GM04503 (cell line): Measurements from ENCODE around the gene GIGYF2.

Experiments used
- DNase-seq: peaks from one replicate; pipeline ENCODE4 v3.0.0-alpha.2; 2012; ENCODE audit warnings: low read depth

Gene GIGYF2

DNA sequence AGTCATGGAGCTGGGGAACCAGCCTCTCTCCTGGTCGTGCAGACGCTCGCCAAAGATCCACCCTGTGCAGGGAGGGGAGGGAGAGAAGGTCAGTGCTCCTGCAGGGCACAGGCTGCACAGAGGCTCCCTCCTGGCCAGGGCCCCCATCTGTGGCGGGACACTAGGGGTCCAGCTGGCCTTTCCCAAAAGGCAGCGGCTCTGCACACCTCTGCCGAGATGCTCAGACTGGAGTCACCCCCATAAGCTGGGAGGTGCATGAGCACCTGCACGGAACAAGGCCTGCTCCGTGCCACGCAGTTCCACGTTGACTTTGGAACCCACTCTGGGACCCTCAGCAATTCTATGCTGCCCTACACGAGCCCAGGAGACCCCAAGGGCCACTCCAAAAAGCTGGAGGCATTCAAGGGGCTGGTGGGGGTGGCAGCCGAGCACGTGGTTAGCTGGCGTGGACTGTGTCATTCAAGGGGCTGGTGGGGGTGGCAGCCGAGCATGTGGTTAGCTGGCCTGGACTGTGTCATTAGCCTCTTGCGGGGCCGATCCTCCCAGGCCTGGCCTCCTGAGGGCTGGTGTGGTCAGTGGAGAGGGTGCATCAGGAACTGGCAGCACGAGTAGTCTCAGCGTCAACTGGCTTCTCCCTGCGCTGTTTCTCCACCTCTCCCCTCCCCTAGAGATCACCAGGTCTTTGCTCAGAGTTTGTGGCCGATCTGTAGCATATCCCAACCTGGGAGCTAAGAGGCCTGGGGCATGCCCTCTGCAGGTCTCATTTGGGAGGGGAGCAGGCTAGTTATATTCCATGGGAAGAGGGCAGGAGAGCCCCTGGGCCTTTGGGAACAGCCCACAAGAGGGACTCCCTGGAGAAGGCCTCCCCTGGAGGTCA is 182.7 kb downstream of the GIGYF2 start:
- no peak for DNase-seq

DNA sequence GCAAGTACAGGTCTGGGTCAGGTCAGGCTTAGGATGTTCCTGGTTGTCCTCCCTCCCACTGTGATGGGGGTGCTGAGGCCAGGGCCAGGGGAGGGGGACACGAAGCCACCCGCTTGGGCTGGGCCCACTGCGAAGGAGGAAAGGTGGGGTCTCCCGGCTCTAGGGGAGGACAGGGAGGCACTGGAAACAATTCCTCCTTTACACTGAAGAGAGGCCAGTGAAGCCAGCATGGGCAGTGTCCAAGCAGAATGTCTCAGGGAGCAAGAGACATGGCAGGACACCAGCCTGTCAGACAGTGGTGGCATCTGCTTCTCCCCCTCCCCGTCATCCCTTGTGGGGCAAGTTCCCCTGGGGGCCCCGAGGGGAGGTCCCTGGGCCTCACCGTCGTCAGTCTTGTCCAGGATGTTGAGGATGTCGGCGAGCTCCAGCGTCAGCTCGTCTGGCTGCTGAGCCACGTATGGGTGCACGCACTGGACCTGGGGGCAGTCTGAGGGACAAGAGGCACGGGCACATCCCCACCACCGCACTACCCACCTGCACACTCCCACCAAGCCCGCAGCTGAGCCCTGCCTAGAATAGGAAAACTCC is 183.7 kb downstream of the GIGYF2 start:
- DNase-seq = no peak

DNA sequence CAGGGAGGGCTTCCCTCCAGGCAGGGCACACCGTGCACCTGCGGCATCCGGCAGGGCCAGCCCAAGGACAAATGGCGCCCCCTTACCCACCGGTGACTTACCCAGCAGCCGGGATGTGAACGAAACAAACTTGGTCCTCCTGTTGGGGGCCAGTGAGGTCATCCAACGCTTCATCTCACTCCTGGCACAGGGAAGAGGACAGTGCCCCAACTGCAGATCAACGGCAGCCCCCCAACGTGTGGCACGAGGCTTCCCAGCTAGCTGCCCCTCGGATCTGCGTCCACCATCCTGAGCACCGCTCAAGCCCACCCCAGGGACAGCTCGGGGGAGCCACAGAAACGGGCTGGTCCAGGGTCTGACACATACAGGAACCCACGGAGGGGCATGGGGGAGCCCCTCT is 185.0 kb downstream of the GIGYF2 start:
- DNase-seq = no peak

DNA sequence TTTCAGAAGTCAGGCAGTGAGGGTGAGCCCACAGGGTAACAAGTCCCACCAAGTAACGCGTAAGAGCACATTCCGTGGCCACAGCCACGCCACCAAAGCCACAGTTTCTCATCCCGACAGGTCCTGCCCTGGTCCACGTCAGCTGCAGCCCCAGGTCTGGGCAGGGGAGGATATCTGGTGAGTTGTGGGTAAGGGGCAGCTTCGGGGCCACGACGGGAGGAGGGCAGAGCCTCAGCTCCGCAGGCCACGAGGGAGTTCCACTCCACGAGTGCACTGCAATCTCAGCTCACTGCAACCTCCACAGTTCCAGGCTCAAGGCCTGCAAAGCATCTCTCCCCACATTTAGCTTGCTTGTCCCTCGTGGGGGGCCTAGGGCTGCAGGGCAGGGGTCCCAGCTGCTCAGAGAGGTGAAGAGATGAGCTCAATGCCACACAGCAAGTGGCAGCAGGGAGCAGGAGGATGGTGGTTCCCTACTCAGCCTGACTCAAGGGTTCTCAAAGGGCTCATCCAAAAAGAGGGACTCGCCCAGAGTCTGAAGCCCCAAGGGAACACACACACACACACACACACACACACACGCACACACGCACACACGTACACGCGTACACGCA is 185.5 kb downstream of the GIGYF2 start:
- DNase-seq = no peak

DNA sequence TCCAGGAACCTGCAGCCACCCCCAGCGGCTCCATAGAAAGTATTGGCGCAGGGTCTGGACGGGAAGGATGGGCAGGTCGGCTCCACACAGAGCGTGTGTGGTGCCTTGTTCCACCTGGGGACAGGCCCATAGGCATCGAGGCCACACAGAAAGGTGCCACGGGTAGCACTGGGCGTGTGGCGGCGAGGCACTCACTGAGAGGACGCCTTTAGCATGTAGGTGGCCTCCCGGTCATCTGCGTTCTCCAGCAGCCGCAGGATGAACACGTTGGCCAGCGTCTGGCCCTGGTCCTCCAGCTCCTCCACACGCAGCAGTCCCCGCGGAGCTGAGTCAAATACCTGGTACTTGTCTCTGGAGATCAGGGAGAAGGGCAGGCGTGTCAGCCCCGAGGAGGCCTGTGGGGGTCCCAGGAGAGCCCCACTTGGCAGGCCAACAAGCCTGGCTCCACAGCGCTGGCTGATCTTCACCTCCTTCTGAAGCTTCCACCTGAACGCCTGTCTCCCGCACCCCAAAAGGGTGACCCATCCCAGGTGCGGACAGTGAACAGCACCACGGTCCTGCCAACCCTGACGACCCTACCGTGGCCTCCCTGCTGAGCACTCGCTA is 186.1 kb downstream of the GIGYF2 start:
- DNase-seq = no peak

DNA sequence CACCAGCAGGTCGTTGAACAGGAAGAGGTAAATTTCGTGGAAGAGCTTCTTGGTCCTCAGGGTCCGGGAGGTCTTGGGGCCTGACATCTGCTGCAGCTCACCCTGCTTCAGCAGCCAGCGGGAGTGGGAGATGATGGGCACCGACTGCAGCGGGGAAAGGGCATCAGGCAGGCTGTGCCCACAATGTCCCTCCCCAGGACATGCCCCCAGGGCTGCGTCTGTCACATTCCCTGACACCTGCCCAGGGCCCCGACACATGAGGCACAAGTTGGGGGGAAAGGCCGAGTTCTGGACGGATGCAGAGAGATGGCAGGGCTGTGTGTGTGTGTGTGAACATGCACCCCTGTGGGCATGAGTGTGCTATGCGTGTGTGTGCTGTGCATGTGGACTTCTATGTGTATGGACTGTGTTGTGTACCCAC is 186.9 kb downstream of the GIGYF2 start:
- no peak for DNase-seq

DNA sequence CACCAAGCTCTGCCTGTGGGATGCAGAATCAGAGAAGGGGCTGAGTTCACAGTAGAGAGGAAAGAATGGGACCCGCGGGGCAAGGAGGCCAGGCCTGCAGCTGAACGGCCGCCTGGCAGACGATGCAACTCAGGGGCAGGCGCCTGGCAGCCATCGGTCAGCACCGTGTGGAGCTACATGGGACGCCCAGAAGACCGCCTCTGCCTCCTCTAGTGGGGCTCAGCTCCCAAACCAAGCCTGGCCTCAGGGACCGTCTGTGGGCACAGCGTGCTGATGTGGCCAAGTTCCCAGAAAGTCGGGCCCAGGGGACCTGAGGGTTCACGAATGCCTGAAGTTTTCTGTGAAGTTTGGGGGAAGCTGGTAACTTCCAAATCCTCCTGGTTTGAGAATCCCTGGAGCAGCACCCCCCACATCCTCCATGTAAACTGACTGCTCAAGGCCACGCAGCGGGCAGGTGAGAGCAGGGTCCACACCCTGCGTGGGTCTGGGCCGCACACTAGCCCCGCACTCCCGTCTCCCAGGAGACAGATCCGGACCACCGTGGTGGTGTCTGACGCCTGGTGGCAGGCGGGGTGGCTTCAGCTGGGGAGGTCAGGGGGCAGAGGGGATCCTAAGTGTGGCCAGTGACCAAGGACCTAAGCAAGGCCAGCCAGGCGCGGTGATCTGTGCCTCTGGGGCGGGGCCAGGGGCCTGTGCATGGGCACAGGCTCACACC is 187.6 kb downstream of the GIGYF2 start:
- no peak for DNase-seq

DNA sequence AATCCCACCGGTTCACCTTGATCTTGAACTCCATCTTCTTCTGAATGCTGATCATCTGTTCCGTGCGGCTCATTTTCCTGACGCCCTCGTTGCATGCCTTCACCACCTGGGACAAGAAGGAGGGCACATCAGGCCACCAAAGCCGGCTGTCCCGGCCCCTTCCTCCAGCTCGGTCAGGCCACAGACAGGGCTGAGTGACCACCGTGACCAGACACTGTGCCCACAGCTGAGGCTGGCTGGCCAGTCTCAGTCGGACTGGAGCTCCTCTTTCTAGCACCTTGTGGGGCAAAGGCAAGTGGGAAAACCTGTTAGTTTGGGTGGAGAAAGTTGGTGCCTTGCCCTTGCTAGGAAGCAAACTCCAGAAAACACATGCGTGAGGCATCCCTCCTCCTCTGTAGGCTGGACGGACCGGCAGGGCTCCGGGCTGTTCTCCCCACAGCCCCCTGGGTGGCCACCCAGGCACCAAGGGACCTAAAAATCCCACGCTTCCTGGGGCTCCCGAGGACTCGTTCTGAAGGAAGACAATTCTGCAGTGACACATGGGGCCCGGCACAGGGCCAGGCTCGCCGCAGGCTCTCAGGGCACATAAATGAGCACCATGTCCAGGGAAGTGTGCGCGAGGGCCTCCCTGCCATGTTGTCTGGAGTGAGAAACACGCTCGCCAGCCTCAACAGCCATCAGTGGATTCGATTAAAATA is 188.3 kb downstream of the GIGYF2 start:
- DNase-seq = no peak

DNA sequence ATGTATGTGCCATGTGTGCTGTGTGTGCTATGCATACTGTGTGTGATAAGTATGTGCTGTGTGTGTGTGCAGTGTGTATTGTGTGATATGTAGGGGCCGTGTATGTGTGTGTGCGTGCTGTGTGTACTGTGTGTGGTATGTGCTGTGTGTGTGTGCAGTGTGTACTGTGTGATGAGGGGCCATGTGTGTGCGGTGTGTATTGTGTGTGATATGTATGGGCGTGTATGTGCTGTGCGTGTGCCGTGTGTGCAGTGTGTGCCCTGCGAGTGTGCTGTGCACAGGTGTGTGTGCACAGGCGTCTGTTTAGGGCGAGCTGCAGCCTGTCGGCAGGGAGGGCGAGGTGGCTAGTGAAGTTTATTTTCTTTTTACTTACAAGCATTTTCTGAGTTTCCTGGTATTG is 189.0 kb downstream of the GIGYF2 start:
- DNase-seq = no peak

DNA sequence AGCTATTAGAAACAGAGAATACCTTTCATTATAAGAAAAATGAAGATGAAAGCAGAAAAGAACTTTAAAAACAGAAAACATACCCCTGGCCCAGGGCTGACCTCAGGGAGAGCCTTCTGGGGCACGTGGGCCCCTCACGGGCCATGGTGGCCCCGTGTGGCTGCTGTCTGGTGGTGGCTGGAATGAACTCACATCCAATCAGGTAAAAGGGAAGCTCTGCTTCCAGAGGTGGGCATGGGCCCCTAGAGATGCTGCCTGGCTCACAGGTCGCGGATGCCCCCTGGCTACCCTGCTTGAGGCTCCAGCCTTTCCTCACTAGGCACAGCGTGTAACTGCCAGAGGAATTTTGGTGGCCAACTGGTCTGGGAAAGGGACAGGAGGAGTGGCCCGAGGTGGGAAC is 189.5 kb downstream of the GIGYF2 start:
- no peak for DNase-seq

DNA sequence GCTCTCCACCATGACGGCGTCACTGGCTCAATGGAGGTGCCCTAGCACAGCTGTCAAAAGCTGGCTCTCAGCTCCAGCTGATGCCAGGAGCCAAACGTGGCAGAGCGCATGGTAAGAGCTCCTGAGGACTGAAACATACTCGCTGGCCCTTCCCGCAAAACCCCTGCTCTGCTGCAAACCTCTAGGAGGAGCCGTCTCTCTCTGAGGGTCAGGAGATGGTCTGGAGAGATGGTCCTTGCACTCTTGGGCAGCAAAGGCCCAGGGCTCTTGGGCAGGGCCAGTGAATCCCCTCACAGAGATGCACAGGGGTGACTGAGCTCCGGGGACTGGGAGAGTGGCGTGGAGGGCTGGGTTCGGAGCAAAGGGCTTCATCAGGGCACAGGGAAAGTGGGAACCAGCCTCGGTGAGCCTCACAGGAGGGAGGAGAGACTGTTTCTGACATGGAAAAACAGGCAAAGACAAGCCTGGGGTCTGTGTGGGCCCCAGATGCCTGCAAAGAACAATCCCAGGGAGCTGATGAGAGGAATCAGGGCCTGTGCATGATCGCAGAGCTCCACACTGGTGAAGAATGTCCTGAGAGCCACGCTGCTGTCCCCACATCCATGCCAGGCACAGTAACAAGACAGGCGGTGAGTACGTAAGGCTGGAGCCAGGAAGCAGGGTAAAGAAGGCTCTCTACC is 190.2 kb downstream of the GIGYF2 start:
- no peak for DNase-seq

DNA sequence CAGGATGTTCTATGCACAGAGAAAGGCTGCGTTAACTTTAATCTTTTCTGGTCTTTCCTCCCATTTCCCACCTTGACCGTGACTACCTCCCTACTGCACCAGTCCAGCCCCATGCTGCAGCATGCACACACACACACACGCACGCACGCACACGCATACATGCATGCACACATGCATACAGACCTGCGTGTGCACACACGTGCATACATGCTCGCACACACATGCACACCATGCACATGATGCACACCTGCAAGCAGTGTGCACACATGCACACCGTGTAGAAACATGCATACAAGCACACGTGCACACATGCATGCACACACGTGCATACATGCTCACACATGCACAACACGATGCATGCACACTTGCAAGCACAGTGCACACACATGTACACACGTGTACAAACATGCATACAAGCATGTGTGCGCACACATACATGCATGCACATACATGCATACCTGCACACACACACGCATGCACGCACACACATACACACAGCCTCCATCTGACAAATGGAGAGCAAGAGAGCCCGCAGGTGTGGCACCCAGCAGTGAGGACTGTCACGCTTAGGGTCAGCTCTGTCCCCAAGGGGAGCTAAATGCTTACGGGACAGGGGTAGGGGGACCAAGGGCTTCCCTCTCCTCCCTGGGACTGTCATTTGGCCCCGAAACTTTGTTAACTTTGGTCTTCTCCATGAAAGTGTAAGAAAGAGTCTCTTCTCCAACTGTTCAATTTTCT is 191.1 kb downstream of the GIGYF2 start:
- DNase-seq = no peak

DNA sequence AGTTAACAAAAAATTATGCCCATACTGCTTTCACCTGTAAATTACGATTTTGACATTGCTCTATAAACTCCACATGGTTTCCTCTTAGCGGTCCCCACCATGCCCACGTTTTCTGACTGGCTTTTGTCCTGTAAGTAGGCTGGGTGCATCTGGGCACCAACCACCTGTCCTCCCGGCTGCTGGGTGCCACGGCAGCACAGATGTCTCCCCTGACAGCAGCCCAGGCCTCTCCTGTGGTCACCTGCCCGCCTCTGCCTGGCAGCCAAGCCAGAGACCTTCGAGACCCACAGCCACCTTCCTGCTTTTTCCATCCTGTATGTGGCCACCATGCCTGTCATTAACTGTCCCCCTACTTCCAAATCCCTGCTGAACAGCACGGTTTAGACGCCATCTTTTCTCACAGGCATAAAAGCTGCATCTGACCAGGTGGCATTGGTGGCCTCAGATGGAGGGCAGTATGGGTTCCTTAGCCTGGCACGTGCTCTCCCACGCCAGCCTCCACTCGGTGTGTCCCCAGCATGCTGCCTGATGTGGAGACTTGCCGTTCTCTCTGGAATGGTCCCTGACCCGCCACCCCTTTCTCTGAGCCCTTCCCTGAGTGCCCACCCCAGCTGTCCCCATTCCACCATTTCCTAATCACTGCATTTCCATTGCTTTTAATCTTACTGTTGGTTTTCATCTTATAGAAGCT is 191.9 kb downstream of the GIGYF2 start:
- no peak for DNase-seq

DNA sequence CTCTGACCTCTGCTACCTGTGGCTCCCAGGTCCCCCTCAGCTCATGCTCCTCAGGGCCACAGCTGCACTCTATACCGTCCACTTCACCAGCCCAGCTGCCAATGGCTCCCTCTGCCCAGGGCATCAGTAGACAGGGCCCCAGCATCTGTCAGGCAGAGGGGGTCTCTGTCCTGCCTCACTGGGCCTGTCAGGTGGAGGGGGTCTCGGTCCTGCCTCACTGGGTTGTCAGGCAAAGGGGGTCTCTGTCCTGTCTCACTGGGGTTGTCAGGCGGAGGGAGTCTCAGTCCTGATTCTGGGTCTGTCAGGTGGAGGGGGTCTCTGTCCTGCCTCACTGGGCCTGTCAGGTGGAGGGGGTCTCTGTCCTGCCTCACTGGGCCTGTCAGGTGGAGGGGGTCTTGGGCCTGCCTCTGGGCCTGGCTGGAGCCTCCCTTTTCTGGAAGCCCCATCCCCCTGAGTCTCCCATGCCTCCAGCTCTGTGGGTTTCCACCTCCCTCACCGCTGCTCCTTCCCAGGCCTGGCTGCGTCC is 192.8 kb downstream of the GIGYF2 start:
- DNase-seq = no peak

DNA sequence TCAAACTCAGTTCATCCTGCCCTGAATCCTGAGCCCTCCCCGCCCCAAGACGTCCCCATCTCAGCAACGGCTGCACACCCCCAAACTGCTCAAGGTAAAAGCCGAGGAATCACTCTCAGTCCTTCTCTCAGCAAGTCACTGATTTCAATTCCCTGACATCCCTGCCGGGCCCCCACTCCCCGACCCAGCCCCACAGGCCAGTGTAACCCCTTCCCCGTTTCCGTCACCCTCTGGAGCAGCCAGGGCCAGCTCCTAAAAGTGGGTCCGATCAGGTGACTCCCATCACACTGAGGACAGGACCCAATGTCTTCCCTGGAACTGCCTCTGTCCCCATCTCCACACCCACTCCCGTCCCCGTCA is 193.4 kb downstream of the GIGYF2 start:
- no peak for DNase-seq

DNA sequence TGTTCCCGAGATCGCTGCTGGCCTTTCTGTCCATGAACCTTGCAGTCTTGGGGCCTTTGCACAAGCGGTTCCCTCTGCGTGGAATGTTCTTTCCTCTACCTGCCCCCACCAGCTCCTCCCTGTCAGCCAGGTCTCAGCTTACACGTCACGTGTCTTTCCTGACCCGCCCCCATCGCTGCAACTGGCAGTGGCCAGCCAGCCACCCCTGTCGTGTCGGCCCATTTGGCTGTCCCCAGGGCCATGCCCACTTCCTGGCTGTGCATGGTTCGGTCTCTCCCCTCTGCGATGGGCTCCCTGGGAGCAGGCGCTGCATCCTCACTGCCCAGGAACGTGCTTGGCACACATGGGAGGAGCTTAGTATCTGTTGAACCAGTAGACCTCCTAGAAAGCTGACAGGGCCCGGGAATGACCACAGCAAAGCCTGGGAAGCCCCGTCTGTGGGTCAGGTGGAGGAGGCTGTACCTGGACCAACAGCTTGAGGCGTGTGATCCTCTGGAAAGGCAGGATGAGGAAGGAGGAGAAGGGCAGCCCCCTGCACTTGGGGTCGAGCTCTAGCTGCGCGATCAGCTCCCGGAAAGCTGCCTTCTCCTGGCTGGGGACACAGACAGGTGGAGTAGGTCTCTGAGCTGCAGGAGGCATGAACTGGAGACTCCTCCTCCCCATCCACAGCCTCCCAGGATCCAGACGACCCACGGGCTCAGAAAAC is 193.9 kb downstream of the GIGYF2 start:
- no peak for DNase-seq

DNA sequence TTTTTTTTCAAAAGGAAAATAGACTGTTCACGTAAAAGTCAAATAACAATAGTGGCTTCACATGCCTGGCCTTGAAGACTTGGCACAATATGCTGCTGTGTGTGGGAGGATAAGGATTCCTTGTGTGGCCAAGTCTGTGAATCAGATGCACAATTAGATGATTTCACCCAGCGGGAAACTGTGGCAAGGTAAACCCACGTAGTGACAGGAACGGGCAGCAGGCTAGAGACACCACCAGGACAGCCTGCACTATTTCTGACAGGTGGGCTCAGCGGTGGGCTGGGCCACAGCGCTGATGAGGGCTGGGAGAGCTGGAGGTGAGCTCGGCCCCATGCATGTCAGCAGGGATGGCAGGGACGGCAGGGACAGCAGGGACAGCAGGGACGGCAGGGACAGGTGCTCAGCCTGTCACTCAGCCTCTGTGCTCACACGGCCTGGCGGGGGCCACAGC is 194.5 kb downstream of the GIGYF2 start:
- DNase-seq = peak; percentile 15

DNA sequence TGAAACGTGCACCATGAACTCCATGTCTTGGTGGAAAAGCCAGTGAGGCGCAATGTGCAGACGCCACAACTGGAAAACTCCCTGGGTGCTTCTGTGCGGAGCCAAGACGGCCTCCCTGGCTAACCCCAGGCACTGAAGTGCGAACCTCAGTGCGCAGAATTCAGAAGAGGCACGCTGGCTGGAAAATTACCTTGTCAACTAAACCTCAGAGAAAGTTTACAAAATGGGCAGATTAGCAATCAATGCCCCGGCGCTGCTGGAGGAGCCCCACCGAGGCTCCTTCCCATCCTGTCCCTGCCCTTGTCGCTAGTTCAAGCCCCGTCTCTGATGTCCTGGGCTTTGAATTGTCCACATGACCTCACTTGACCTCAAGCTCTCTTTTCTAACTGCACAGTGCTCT is 195.1 kb downstream of the GIGYF2 start:
- no peak for DNase-seq

DNA sequence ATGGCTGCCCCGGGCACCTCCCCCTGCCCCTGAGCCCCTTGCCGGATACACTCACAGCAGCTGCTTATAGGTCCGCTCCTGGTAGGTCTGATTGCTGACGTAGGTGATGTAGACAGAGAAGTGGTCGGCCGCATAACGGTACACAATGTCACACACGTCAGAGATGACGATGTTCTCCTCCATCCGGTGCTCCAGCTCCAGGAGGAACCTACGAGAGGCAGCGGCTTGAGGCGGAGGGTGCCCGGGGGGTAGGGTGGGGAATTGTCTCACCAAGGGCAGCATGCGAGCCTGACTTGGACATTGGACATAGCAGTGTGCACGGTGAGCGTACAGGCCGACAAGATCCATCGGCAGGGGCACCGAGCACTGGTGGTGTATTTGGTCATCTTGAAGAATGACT is 195.7 kb downstream of the GIGYF2 start:
- DNase-seq = no peak
